HG03558 (cell line): ENCODE measurements around the gene NARS2.
"Not testable (repeated sequence)": the region's sequence is repeated elsewhere in the genome, so short reads cannot be mapped to it uniquely, and the experiment has no call there.

Source experiments
- ATAC-seq: cut with Tn5 transposase; IDR thresholded peaks from one replicate; pipeline ENCODE4 v1.9.1; 2021; ENCODE audit warnings: moderate number of reproducible peaks; ENCODE audit not compliant: unreplicated experiment; ENCODE audit errors: extremely low read depth

NARS2 gene

DNA sequence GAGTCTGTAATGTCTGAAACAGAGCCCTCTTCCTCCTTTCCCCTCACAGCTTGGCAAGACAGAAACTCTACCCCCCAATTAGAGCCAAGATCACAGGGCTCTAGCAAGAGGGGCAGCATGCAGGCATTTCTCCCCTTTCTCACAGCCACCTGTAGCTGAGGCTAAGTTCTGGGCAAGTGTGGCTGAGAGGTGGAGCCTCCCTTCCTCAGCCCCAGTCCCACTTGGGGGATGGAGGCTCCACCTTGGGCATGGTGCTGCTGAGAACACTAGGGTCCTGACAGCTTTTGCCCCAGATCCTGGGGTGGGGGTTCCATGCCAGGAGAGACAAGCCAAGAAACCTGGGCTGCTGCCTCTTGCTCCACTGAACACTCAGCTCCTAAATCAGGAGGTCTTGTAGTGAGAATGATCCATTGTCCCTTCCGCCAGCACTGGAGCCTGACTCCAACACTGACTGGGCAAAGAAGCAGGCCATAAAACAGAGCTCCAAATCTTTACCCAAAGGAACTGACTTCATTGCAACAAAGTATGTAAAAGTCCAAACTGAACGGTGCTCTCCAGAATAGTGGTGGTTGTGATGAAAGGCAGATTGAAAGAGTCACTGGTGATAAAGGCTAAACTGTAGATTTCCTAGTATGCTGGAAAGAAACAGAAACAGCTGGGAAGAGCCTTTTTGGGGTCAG is 25.6 kb downstream of the NARS2 start:
- no peak for ATAC-seq

DNA sequence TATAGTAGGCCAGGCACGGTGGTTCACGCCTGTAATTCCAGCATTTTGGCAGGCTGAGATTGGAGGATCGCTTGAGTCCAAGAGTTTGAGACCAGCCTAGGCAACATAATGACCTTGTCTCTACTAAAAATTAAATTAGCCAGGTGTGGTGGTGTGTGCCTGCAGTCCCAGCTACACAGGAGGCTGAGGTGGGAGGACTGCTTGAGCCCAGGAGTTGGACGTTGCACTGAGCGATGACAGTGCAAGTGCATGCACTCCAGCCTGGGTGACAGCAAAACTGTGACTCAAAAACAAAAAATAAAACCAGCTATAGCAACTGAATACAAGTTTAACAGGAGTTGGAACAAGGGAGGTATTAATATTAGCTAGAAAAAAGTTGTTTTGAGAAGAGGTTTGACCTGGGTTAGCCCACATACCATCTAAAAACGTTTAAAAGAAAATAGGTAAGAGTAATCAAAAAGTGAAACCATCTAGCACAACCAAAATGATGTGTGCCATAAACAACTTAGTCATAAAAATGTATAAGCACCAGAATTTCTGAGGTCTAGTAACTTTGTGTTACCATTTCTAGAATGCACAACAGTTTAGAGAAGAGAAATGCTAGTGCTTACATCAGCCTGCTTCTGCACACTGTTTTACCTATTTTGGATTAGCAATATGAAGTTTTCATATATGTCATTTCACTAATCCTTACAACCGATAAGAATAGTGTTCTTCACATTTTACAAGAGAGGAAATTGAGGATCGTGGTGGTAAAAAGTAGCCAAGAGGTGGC is 26.5 kb downstream of the NARS2 start:
- no peak for ATAC-seq

DNA sequence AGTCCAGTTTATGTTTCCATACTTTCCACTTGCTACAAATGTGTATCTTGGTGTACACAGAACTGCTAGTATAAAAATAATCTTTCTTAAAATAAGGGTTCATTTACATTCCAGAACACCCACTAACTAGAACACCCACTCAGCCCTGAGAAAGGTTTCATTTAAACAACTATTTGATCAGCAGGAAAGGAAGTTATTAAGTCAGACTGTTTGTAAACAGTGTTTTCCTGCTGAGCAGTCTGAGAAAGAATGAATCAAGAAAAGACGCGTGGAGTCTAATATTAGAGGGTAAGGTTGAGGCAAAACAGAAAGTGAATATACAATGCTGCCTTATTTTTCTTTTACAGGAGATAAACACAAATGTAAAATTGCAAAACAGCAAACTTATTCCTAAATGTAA is 32.7 kb downstream of the NARS2 start:
- ATAC-seq: no peak

DNA sequence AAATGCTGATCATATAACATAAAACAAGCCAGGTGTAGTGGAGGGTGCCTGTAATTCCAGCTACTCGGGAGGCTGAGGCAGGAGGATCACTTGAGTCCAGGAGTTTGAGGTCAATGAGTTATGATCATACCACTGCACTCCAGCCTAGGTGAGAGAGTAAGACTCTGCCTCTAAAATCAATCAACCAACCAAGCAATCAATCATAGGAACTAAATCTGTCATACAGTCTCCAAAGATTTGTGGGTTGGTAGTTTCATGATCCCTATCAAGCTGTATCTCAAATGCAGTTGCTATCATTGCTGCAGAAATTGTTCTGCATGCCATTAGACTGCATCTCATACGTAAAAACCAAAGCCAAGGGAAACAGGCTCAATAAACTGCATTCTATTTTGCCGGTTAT is 33.1 kb downstream of the NARS2 start:
- no peak for ATAC-seq

DNA sequence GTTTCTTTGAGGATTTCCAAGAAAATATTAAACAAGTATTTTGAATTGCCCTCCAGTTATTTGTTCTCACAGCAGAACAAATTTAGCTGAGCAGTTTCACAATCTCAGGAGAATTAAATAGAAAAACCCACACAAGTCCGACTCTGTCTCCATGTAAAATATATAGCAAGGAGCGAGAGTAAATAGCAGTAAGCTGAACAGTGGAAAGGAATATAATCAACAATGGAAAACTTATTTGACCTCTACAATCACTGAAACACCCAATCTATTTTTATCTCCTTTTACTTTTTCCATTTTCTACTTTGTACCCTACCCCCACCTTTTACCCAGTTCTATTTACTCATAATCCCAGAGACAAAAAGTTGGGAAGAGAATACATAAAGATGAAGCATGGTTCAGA is 34.4 kb downstream of the NARS2 start:
- ATAC-seq: no peak

DNA sequence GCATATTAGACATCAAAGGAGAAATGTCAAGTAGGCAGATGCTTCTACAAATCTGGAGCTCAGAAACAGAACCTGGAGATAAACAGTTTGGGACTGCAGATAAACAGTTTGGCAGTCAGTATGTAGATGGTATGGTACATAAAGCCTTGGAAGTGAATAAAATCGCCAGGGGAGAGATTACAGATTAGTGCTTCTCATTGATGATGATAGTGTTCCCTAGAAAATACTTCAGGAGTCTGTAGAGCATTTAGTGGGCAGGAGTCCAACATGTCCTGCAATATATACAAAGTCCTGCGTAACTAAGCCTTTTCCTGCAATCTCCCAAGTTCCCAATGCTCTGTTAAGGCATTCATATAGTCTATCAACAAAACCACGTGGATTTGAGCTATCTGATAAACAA is 35.2 kb downstream of the NARS2 start:
- no peak for ATAC-seq

DNA sequence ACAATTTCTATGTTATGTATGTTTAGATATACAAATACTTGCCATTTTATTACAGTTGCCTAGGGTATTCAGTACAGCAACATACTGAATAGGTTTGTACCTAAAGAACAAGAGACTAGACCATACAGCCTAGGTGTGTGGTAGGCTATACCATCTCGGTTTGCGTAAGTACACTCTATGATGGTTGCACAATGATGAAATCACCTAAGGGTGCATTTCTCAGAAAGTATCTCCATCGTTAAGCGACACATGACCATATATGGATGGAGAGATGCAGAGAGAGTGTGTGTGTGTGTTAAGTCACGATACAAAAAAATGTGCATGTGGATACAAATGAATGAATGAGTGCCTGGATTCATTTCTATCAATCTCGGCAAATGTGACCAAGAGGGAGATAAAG is 37.7 kb downstream of the NARS2 start:
- no peak for ATAC-seq

DNA sequence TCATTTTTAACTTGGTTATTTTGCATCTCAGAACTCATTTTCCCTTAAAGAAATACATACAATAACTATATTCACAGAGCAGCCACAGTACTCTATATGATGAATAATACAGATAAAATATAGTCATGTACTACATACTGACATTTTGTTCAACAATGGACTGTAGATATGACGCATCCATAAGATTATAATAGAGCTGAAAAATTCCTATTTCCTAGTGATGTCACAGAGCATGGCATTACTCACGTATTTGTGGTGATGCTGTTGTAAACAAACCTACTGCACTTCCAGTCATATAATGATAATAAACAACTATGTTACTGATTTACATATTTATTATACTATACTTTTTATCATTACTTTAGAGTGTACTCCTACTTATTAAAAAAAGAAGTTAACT is 38.7 kb downstream of the NARS2 start:
- ATAC-seq: no peak

DNA sequence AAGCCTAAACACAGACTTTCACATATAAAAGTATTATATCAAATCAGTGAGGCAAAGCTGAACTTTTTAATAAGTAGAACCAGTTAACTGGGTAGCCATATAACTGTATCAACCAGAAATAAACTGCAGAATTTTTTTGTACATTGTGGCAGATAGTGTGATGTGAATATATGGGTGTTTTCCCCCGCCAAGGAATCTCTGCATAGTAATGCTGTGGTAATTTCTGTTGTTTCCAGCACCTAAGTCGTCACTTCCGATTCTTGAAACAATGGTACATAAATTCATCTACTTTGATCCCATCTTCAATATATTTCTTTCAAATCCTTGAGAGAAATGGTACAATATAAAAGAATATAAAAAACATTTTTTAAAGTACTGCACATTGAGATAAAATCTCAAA is 39.6 kb downstream of the NARS2 start:
- ATAC-seq: no peak

DNA sequence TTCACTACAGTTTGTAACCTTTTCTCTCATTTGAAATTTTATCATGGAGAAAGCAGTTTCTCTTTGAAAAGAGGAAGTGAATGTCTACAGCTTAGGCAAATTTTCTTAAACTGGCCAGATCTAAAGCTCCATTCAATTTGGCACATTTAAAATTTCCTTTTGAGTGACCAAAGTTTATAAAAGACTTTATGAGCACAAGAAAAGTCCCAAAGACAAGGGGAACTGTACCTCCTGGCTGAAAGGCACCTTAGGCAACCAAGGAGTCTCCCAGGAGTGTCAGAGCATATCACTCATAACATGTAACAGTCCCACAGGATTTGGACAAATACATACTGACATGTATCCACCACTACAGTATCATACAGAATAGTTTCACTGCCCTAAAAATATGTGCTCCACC is 41.3 kb downstream of the NARS2 start:
- ATAC-seq: no peak

DNA sequence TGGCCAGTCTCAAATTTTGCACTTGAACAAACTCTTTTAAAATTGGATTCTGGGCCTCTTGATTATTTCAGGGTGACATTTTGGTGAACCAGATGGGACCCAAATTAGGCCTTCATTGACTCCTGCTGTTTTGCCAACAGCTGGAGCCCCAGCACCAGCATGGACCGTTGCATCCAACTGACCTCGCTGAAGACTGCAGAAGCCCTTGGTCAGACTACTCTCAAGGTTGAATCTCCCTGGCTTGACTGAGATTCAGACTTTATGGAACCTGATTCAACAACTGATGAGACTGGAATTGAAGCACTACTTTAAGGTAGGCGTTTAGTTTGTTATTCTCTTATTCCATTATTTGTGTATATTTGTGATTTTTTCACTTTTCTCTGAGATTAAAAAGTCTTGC is 41.7 kb downstream of the NARS2 start:
- no peak for ATAC-seq

DNA sequence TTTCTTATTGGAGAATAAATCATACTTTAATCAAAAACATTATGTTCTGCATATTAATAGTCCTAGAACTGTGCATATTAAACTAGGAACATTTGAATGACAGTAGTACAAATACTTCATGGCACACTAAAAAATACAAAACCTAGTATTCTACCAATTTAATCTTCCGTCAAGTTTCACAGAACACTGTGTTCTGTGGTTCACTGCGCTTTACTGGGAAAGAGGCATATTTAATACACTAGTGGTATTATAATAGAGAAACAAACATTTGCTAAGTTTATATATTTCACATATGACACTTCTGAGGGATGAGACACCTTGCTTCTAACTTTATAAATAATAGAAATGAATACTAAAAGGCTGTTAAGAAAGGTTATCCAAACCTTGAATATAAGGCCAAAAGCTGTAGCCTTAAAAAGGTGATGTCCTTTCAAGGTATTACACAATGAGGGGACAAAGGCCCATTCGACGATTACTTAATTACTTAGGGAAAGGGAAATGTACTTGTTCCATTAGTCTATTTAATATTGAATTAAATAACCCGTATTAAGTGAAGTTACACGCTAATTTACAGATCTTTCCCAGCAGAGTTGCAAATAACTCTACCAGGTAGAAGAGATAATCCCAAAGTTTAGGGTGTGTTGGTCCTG is 48.0 kb downstream of the NARS2 start:
- no peak for ATAC-seq

DNA sequence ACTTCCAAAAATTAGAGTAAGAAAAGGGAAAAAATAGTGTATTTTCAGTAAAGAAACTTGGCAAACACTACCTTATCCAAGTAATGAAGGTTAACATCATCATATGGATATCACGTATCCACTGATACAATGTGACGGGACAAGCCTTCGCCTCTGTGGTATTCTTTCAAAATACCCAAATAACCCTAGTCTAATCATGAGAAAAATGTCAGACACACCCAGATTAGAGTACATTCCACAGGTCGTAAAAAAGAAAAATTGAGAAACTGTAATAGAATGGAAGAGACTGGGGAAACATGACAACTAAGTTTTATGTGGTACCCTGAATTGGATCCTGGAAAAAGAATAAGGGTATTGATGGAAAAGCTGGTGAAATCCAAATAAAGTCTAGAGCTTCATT is 48.9 kb downstream of the NARS2 start:
- no peak for ATAC-seq

DNA sequence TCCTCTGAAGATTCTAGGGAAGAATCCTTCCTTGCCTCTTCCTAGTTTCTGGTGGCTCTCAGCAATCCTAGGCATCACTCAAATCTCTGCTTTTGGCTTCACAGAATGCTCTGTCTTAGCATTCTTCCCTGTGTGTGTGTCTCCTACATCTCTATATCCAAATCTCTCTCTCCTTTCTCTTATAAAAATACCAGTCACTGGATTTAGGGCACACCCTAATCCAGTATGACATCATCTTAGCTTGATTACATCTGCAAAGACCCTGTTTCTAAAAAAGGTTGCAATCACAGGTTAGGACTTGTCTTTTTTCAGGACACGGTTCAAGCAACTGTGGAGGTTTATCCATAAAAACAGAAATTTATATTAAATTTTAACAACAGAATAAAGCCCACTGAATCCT is 54.4 kb downstream of the NARS2 start:
- ATAC-seq: no peak

DNA sequence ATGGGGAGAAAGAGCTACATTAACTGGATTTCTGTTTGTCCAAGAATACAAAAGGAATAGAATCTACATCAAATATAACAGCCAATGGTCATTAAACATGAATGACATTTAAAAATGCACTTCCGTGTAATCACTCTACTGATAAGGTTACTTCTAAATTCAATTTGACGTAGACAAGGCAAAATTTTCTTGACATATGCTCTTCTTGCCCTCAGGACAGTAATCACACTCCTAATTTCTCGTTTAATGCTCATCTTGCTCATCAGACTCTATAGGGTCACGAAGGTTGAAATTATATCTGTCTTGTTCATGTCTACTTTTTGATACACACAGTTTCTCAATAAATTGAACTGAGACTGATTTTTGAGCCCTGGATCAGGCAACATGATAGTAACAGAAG is 58.4 kb downstream of the NARS2 start:
- no peak for ATAC-seq

DNA sequence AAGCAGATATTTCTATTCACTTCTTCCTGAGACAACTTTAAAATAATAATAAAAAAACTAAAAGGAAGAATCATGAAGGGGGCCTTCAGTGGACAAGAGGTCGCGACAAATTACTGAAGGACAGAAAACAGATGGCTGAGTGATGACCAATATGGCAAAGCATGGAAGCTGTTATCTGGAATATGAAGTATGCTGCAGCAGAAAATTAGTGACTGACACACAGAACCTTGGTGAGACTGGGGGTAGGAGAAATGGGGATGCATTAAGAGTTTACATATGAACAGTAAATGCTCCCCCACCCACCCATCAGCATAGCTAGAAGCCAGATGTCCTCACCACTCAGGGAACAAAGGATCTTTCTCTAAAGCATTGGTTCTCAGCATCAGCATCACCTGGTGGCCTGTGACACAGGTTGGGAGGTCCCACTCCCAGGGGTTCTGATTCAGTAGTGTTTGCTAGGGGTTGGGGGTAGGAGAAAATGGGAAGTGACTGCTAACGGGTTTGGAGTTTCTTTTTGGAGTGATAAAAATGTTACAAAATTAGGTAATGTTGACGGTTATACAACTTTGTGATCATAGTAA is 59.7 kb downstream of the NARS2 start:
- no peak for ATAC-seq

DNA sequence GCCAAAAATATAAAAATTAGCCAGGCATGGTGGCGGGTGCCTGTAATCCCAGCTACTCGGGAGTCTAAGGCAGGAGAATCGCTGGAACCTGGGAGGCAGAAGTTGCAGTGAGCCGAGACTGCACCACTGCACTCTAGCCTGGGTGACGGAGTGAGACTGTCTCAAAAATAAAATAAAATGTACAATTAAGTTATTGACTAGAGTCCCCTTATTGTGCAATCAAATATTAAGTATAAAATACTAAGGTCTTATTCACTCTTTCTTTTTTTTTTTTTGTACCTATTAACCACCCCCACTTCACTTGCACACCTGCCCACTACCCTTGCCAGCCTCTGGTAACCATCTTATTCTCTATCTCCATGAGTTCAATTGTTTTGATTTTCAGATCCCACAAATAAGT is 61.6 kb downstream of the NARS2 start:
- not testable (repeated sequence) for ATAC-seq

DNA sequence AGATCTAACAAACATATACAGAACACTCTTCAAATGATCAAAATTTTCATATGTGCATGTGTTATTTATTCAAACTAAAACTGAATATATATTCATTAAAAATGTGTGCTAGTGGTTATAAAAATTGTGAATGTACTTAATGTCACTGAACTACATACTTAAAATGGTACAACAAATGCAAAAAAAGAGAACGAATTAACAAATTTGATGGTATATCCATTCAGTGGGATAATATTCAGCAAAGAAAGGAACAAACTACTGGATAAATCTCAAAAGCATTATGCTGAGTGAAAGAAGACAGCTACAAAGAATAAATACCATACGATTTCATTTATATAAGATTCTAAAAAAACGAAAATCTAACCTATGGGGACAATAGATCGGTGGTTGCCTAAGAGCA is 64.1 kb downstream of the NARS2 start:
- no peak for ATAC-seq

DNA sequence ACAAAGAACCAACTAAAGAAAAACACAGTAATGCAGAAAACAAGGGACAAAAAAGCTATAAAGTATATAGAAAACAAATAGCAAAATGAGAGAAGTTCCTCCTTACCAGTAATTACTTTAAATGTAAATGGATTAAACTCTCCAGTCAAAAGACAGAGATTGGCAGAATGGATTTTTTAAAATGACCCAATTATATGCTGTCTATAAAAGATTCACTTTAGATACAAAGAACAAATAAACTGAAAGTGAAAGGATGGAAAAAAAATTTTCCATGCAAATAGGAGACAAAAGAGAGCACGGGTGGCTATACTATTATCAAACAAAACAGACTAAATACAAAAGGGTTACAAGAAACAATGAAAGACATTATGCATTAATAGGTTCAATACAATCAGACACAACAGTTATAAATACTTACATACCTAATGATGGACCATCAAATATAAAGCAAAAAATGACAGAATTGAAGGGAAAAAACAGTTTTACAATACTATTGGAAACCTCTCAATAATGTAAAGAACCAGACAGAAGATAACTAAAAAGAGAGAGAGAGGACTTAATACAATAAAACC is 64.6 kb downstream of the NARS2 start:
- no peak for ATAC-seq

DNA sequence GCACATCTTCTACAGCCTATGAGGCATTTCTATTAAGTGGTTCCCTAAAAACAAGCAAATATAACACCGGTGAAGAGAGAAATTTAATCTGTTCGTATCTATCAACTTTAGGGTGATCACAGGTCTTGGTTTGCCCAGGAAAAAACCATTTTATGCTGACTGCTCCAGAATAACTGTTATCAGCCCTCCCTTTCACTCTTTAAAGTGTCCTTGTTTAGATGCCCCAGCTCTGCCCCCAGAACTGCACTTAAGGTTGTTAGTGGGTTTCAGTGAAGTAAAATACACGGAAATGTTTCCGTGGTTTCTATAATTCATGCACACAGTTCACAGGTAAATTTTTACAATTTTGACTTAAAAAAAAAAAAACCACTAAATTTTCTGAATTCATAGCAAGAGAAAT is 70.0 kb downstream of the NARS2 start:
- ATAC-seq: no peak

DNA sequence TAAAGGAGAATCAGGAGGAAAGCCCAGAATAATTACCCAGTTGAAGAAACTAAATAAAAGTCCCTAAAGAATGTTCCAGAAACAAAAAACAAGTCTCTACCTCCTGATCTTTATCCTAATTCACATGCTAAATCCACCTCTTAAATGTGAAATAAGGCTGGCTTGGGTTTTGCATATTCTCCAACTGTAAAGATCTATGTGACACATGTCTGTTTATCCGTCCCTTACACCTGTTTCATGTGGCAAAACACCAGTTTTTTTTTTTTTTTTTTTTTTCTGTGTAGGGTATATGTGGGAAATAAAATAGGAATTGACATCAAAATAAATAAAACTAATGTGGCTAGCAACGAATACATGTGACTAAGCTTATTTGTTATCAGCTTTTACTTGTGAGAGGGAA is 70.5 kb downstream of the NARS2 start:
- ATAC-seq: no peak
